SU-DHL-6 (cell line): ENCODE results near the gene PLCH1.

Source experiments
- H2AFZ ChIP-seq: fragments of 200-600 bp; sonication (generic); 2 replicates; pipeline ENCODE4 v1.6.1; 2014; ENCODE audit warnings: low read depth, mild to moderate bottlenecking, moderate library complexity, mixed read lengths, antibody characterized with exemption, low read length; ENCODE audit not compliant: severe bottlenecking
- H3F3A ChIP-seq: fragments of 200-600 bp; shearing (Covaris generic); 2 replicates; pipeline ENCODE4 v1.6.0; 2016; ENCODE audit warnings: antibody characterized with exemption, mild to moderate bottlenecking; ENCODE audit not compliant: insufficient read depth
- H3K27ac ChIP-seq: fragments of 200-600 bp; sonication (generic); 2 replicates; pipeline ENCODE4 v1.5.1; 2016; ENCODE audit warnings: low read depth, mild to moderate bottlenecking, low read length, moderate library complexity, mixed read lengths
- H3K27me3 ChIP-seq: fragments of 200-600 bp; sonication (generic), shearing (Covaris generic); 2 replicates; pipeline ENCODE4 v1.6.0; 2014; ENCODE audit warnings: mild to moderate bottlenecking, low read length
- H3K36me3 ChIP-seq: fragments of 200-600 bp; sonication (generic); 2 replicates; pipeline ENCODE4 v1.6.1; 2014; ENCODE audit warnings: mild to moderate bottlenecking, low read length, mixed read lengths
- H3K4me2 ChIP-seq: fragments of 300-600, 200-600 bp; shearing (Covaris generic), sonication (generic); 2 replicates; pipeline ENCODE4 v1.6.0; 2014; ENCODE audit warnings: low read length, low read depth, mild to moderate bottlenecking; ENCODE audit not compliant: poor library complexity, severe bottlenecking
- H3K4me3 ChIP-seq: fragments of 200-600 bp; sonication (generic); 2 replicates; pipeline ENCODE4 v1.5.1; 2014; ENCODE audit warnings: antibody characterized with exemption, low read length, mild to moderate bottlenecking, mixed read lengths; ENCODE audit not compliant: insufficient read depth, poor library complexity, severe bottlenecking
- H3K79me2 ChIP-seq: fragments of 200-600 bp; sonication (generic); 2 replicates; pipeline ENCODE4 v1.6.1; 2014; ENCODE audit warnings: mild to moderate bottlenecking, low read length, moderate library complexity; ENCODE audit not compliant: insufficient read depth
- H3K9ac ChIP-seq: fragments of 200-600 bp; sonication (generic); 2 replicates; pipeline ENCODE4 v1.7.0; 2014; ENCODE audit warnings: mild to moderate bottlenecking, low read length
- H3K9me2 ChIP-seq: fragments of 200-600 bp; sonication (generic); replicated peaks from 2 replicates; pipeline ENCODE4 v1.6.1; 2014; ENCODE audit warnings: low read length; ENCODE audit not compliant: insufficient read depth
- H3K9me3 ChIP-seq: fragments of 200-600 bp; sonication (generic); 2 replicates; pipeline ENCODE4 v1.6.1; 2014; ENCODE audit warnings: low read length, mixed read lengths; ENCODE audit not compliant: insufficient read depth
- H4K20me1 ChIP-seq: fragments of 200-600 bp; sonication (generic); 2 replicates; pipeline ENCODE4 v1.6.1; 2014; ENCODE audit warnings: low read depth, mild to moderate bottlenecking, antibody characterized with exemption, low read length, moderate library complexity, mixed read lengths
- CTCF ChIP-seq: fragments of 200-600 bp; sonication (generic); IDR thresholded peaks from one replicate; pipeline ENCODE4 v1.5.1; 2017; ENCODE audit warnings: antibody characterized with exemption, mild to moderate bottlenecking, low read length, moderate library complexity; ENCODE audit not compliant: insufficient read depth, poor library complexity, severe bottlenecking
- EZH2phosphoT487 ChIP-seq: fragments of 200-600 bp; sonication (generic), shearing (Covaris generic); conservative IDR thresholded peaks from 2 replicates; pipeline ENCODE4 v1.6.1; 2018; ENCODE audit warnings: mild to moderate bottlenecking, antibody characterized with exemption, low read length, moderate library complexity, mixed read lengths

PLCH1 gene

DNA sequence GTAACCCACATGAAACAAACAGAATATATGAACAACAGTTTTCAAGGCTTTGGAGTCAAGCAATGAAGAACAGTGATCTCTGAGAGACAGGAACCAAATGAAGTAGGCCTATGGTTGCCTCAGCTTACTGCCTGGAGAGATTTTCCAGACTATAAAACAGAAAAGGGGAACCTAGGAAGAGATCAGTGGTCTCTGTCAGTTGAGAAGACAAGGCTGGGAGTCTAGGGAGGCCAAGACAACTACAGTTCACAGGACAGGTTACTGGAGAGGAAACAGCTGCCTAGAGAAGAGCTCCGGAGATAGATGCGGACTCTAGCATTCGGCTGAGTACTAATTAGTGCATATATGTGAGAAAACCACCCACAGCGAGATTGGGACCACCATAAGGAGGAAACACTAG is 87.7 kb downstream of the PLCH1 start:
- TF ChIP-seq EZH2phosphoT487 (no peak), CTCF (no peak)
- Histone ChIP-seq H3K9me2 (no peaks in the 10 kb centered on the region), H3K27ac (no peak overlapping the region), H3K4me2 (no peak overlapping the region), H3K79me2 (no peaks in the 10 kb centered on the region), H4K20me1 (no peaks in the 10 kb centered on the region), H3K9me3 (no peaks in the 10 kb centered on the region), H3K9ac (no peak overlapping the region), H3K4me3 (no peak overlapping the region), H3K36me3 (no peaks in the 10 kb centered on the region), H2AFZ (no peak overlapping the region), H3F3A (no peaks in the 10 kb centered on the region), H3K27me3 (no peaks in the 10 kb centered on the region)

GRCh38 chr3:155656466-155656865 is 88.4 kb downstream of the PLCH1 start:
- Histone ChIP-seq H4K20me1 (no peaks in the 10 kb centered on the region), H2AFZ (no peak overlapping the region), H3K79me2 (no peaks in the 10 kb centered on the region), H3F3A (no peaks in the 10 kb centered on the region), H3K36me3 (no peaks in the 10 kb centered on the region), H3K27me3 (no peaks in the 10 kb centered on the region), H3K4me3 (no peak overlapping the region), H3K4me2 (no peak overlapping the region), H3K9me3 (no peaks in the 10 kb centered on the region), H3K9me2 (no peaks in the 10 kb centered on the region), H3K27ac (no peak overlapping the region), H3K9ac (no peak overlapping the region)
- TF ChIP-seq EZH2phosphoT487 (no peak), CTCF (no peak)

GRCh38 chr3:155651489-155652218 is 93.2 kb downstream of the PLCH1 start:
- H4K20me1 ChIP-seq = no peaks in the 10 kb centered on the region
- H3K9ac ChIP-seq = no peak overlapping the region

More at GRCh38 chr3:155651489-155652218, 93.2 kb downstream of the PLCH1 start:
- H3K4me3 ChIP-seq = no peak overlapping the region
- no peaks in the 10 kb centered on the region for H3F3A ChIP-seq
- H3K9me2 ChIP-seq = no peaks in the 10 kb centered on the region
- H3K27ac ChIP-seq = no peak overlapping the region
- TF ChIP-seq EZH2phosphoT487 = no peak
- no peak for TF ChIP-seq CTCF
- H3K36me3 ChIP-seq = no peaks in the 10 kb centered on the region
- H3K9me3 ChIP-seq = no peaks in the 10 kb centered on the region
- H2AFZ ChIP-seq = no peak overlapping the region
- H3K27me3 ChIP-seq = no peaks in the 10 kb centered on the region
- no peak overlapping the region for H3K4me2 ChIP-seq
- H3K79me2 ChIP-seq = no peaks in the 10 kb centered on the region
